ENCODE results near the gene HAUS7.

GRCh38 chrX:153449368-153450113 is 20.8 kb downstream of the HAUS7 start:
- TF ChIP-seq CTCF (IDR thresholded peaks at IDR 0.05; ENCODE audit: insufficient read depth, low read length): no peak
- no peak for TF ChIP-seq REST (IDR thresholded peaks at IDR 0.05; ENCODE audit: insufficient replicate concordance, low read depth)
- no peak for TF ChIP-seq POLR2AphosphoS5 (IDR thresholded peaks at IDR 0.05; ENCODE audit: low read depth)
- no peak for TF ChIP-seq GABPA (IDR thresholded peaks at IDR 0.05; ENCODE audit: low read depth)

All from HL-60 (cell line).